CD4-positive, CD25-positive, alpha-beta regulatory T cell (primary cell): ENCODE data around the gene FTCD. TPM values are rescaled to one million over a fixed set of nuclear protein-coding genes. Genes with fewer than 3 reads are reported as not detected.
"Not testable (repeated sequence)": the region's sequence is repeated elsewhere in the genome, so short reads cannot be mapped to it uniquely, and the experiment has no call there.

ENCODE experiments used
- ATAC-seq, 2 donors: fragments of 150-1000 bp; cut with Tn5 transposase; one replicate each; pipeline ENCODE4 v1.10.0; 2021; ENCODE audit warnings: low read depth in 2 of 2, moderate number of reproducible peaks in 2 of 2, moderate library complexity in 1 of 2
- DNase-seq, 3 donors: peaks; one replicate each; pipeline versions ENCODE4 v3.0.0 to v3.0.0-alpha.2; 2012 to 2022; ENCODE audit warnings: mixed read lengths in 1 of 3
- H3K27ac ChIP-seq: one replicate; pipeline ENCODE4 v1.7.0; 2013; ENCODE audit warnings: mild to moderate bottlenecking, low read length; ENCODE audit not compliant: insufficient read depth, poor library complexity, severe bottlenecking
- H3K27me3 ChIP-seq: one replicate; pipeline ENCODE4 v1.7.0; 2013; ENCODE audit warnings: low read length; ENCODE audit not compliant: control insufficient read depth, insufficient read depth
- H3K36me3 ChIP-seq: one replicate; pipeline ENCODE4 v1.7.0; 2013; ENCODE audit warnings: mild to moderate bottlenecking, low read length, moderate library complexity; ENCODE audit not compliant: control insufficient read depth, insufficient read depth
- H3K4me1 ChIP-seq: 2 replicates; pipeline ENCODE4 v1.7.0; 2013; ENCODE audit warnings: mild to moderate bottlenecking, low read length; ENCODE audit not compliant: insufficient read depth, control insufficient read depth, poor library complexity, severe bottlenecking
- H3K4me3 ChIP-seq: one replicate; pipeline ENCODE4 v1.7.0; 2013; ENCODE audit warnings: low read depth, mild to moderate bottlenecking, low read length, moderate library complexity
- H3K9me3 ChIP-seq, 2 experiments: 1 replicate in 1 of 2; 2 replicates in 1 of 2; pipeline ENCODE4 v1.7.0; 2013; ENCODE audit warnings: low read length in 2 of 2, mild to moderate bottlenecking in 1 of 2, moderate library complexity in 1 of 2; ENCODE audit not compliant: control insufficient read depth in 2 of 2
- H3K27ac Mint-ChIP-seq, 3 donors: one replicate each; pipeline ENCODE4 v1.8.0; 2020 to 2022; ENCODE audit warnings: mild to moderate bottlenecking in 3 of 3, mixed read lengths in 3 of 3, moderate library complexity in 2 of 3
- H3K27me3 Mint-ChIP-seq: one replicate; pipeline ENCODE4 v1.8.0; 2022; ENCODE audit warnings: mild to moderate bottlenecking, mixed read lengths
- H3K36me3 Mint-ChIP-seq: one replicate; pipeline ENCODE4 v1.8.0; 2020; ENCODE audit warnings: mixed read lengths
- H3K4me1 Mint-ChIP-seq, 4 donors: one replicate each; pipeline ENCODE4 v1.8.0; 2020 to 2022; ENCODE audit warnings: mixed read lengths in 4 of 4, mild to moderate bottlenecking in 1 of 4
- H3K4me3 Mint-ChIP-seq, 4 donors: one replicate each; pipeline ENCODE4 v1.8.0; 2020 to 2022; ENCODE audit warnings: mild to moderate bottlenecking in 4 of 4, mixed read lengths in 4 of 4, moderate library complexity in 3 of 4
- H3K9me3 Mint-ChIP-seq, 7 donors: one replicate each; pipeline ENCODE4 v1.8.0; 2020 to 2022; ENCODE audit warnings: mixed read lengths in 7 of 7, mild to moderate bottlenecking in 3 of 7, moderate library complexity in 2 of 7
- polyA plus RNA-seq, 4 donors: library from polyadenylated mRNA; unstranded; fragments of 300-500 nt; fragmentation: Illumina TruSeq; gene quantifications; one replicate each; pipeline ENCODE4 v1.2.3, GENCODE V29; 2021
- total RNA-seq: library from RNA; stranded (reverse); gene quantifications from one replicate; pipeline ENCODE4 v1.2.3, GENCODE V29; 2022

FTCD gene
- total and polyA plus RNA-seq, 5 donors from 2014 or later = 0.38 TPM; not detected in 4

DNA sequence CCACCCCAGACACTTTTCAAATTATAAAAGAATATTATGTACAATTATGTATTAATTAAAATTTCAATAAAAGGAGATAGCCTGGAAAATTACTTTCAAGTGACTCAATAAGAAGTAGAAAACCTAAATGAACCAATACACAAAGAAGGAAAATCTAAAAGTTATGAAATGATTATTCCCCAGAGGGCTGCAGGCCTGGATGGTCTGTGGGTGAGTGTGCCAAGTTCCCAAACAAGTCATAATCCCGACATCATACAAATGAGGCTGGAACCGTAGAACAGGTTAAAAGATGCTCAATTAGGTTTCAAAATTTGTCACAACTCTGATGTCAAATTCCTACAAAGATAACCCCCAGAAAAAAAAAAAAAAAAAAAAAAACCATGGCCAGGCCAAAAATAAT lies 16.2 kb upstream of the FTCD start:
- Histone ChIP-seq H3K27me3 (peaks cover 4% of the 10 kb centered on the region), H3K27ac (no peak overlapping the region), H3K9me3 (peaks cover 7 to 10% of the 10 kb centered on the region in 2 experiments), H3K4me3 (no peak overlapping the region), H3K4me1 (no peaks in the 10 kb centered on the region), H3K36me3 (no peaks in the 10 kb centered on the region)
- no peak for DNase-seq
- Mint-ChIP-seq H3K4me1 (peaks cover 4 to 11% (median 5%) of the 10 kb centered on the region in 4 donors), H3K27ac (peak overlapping the region in 2 of 3 donors; percentile 23 to 45), H3K27me3 (peaks cover 5% of the 10 kb centered on the region), H3K4me3 (no peak overlapping the region), H3K9me3 (peaks cover 2 to 24% (median 12%) of the 10 kb centered on the region in 7 donors), H3K36me3 (peaks cover 11% of the 10 kb centered on the region)
- ATAC-seq = no peak

- Mint-ChIP-seq H3K9me3 (peaks cover 2 to 19% (median 12%) of the 10 kb centered on the region in 7 donors), H3K27ac (peak overlapping the region in 1 of 3 donors; percentile 68), H3K36me3 (peaks cover 11% of the 10 kb centered on the region)
- not testable (repeated sequence) for H3K4me1 Mint-ChIP-seq, H3K36me3 ChIP-seq, H3K27me3 ChIP-seq, H3K4me3 ChIP-seq, H3K4me3 Mint-ChIP-seq, H3K4me1 ChIP-seq, H3K27me3 Mint-ChIP-seq
- peak in 1 of 2 donors; percentile 37 for ATAC-seq
- H3K9me3 ChIP-seq = peaks cover 7 to 10% of the 10 kb centered on the region in 2 experiments
- H3K27ac ChIP-seq = peak overlapping the region; percentile 23
- peak in 2 of 3 donors; percentile 46 to 56 for DNase-seq
Observed at GRCh38 chr21:46170436-46171193, 15.2 kb upstream of the FTCD start.

- no peaks in the 10 kb centered on the region for H3K36me3 ChIP-seq
- Mint-ChIP-seq H3K4me1 (peaks cover 4 to 5% (median 5%) of the 10 kb centered on the region in 4 donors), H3K27ac (peak overlapping the region in 1 of 3 donors; percentile 72), H3K9me3 (peaks cover 0 to 13% (median 3%) of the 10 kb centered on the region in 7 donors), H3K27me3 (no peaks in the 10 kb centered on the region), H3K4me3 (no peak overlapping the region), H3K36me3 (no peaks in the 10 kb centered on the region)
- H3K9me3 ChIP-seq = no peaks in the 10 kb centered on the region
- H3K4me3 ChIP-seq = no peak overlapping the region
- H3K27ac ChIP-seq = no peak overlapping the region
- H3K27me3 ChIP-seq = no peaks in the 10 kb centered on the region
- DNase-seq (no peak), ATAC-seq (no peak)
- H3K4me1 ChIP-seq = no peaks in the 10 kb centered on the region
Observed at GRCh38 chr21:46168659-46169386, 13.4 kb upstream of the FTCD start.

- H3K36me3 ChIP-seq = no peaks in the 10 kb centered on the region
- no peak overlapping the region for H3K27ac ChIP-seq
- Mint-ChIP-seq H3K27ac (peak overlapping the region in 1 of 3 donors; percentile 72), H3K36me3 (no peaks in the 10 kb centered on the region), H3K4me1 (peaks cover 4 to 7% (median 5%) of the 10 kb centered on the region in 4 donors), H3K27me3 (peaks cover 4% of the 10 kb centered on the region), H3K4me3 (no peak overlapping the region), H3K9me3 (peaks cover 0 to 9% (median under 1%) of the 10 kb centered on the region in 7 donors)
- no peaks in the 10 kb centered on the region for H3K9me3 ChIP-seq
- H3K4me1 ChIP-seq = no peaks in the 10 kb centered on the region
- DNase-seq (no peak), ATAC-seq (no peak)
- H3K4me3 ChIP-seq = no peak overlapping the region
- H3K27me3 ChIP-seq = no peaks in the 10 kb centered on the region
Observed at GRCh38 chr21:46168238-46168637, 12.9 kb upstream of the FTCD start.

DNA sequence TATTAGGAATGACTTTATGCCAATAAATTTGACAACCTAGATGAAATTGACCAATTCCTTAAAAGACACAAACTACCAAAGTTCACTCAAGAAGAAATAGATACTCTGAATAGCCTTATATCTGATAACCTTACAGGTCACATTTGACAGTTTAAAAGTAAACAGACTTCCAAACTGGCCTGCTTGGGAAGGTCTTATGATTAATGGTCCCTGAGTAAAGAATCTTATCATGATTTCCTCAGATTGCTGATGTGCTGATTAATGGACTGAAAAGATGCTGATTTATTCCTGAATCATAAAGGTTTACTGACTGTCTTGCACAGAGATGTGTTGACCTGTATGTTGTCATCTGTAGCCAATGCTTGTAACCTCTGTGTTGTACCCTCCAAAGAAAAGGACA lies 9.7 kb upstream of the FTCD start:
- H3K36me3 ChIP-seq = no peaks in the 10 kb centered on the region
- no peaks in the 10 kb centered on the region for H3K4me1 ChIP-seq
- DNase-seq (no peak), ATAC-seq (no peak)
- no peak overlapping the region for H3K27ac Mint-ChIP-seq
- no peaks in the 10 kb centered on the region for H3K27me3 ChIP-seq
- H3K36me3 Mint-ChIP-seq = no peaks in the 10 kb centered on the region
- no peak overlapping the region for H3K27ac ChIP-seq
- peaks cover 8% of the 10 kb centered on the region for H3K27me3 Mint-ChIP-seq
- peaks cover 0 to 5% (median 0%) of the 10 kb centered on the region in 4 donors for H3K4me1 Mint-ChIP-seq
- no peaks in the 10 kb centered on the region for H3K9me3 ChIP-seq
- H3K4me3 ChIP-seq = no peak overlapping the region
- H3K9me3 Mint-ChIP-seq = no peaks in the 10 kb centered on the region
- no peak overlapping the region for H3K4me3 Mint-ChIP-seq

DNA sequence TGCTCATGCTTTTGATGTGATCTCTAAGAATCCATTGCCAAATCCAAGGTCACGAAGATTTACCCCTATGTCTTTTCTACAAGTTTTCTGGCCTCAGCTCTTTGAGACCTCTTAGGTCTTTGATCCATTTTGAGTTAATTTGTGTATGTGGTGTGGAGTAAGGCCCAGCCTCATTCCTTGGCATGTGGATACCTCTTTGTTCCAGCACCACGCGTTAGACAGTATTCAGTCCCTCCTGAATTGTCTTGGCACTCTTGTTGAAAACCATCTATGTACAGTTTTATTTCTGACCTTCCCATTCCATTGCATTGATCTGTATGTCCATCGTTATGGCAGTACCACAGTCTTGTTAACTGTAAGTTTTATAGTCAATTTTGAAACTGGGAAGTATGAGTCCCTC lies 8.0 kb upstream of the FTCD start:
- no peaks in the 10 kb centered on the region for H3K4me1 ChIP-seq
- no peak overlapping the region for H3K27ac ChIP-seq
- ATAC-seq (no peak), DNase-seq (no peak)
- Mint-ChIP-seq H3K9me3 (no peaks in the 10 kb centered on the region), H3K4me3 (peak overlapping the region in 1 of 4 donors; percentile 33), H3K27me3 (peaks cover 8% of the 10 kb centered on the region), H3K36me3 (no peaks in the 10 kb centered on the region), H3K27ac (no peak overlapping the region), H3K4me1 (peaks cover 0 to 5% (median 0%) of the 10 kb centered on the region in 4 donors)
- no peaks in the 10 kb centered on the region for H3K9me3 ChIP-seq
- no peak overlapping the region for H3K4me3 ChIP-seq
- H3K36me3 ChIP-seq = no peaks in the 10 kb centered on the region
- no peaks in the 10 kb centered on the region for H3K27me3 ChIP-seq

GRCh38 chr21:46161633-46162592 lies 6.5 kb upstream of the FTCD start:
- Mint-ChIP-seq H3K27me3 (peaks cover 12% of the 10 kb centered on the region), H3K4me1 (peaks cover 0 to 5% (median 0%) of the 10 kb centered on the region in 4 donors), H3K4me3 (no peak overlapping the region), H3K9me3 (no peaks in the 10 kb centered on the region), H3K27ac (peak overlapping the region in 1 of 3 donors; percentile 26), H3K36me3 (no peaks in the 10 kb centered on the region)
- Histone ChIP-seq H3K4me1 (no peaks in the 10 kb centered on the region), H3K9me3 (no peaks in the 10 kb centered on the region), H3K4me3 (no peak overlapping the region), H3K27me3 (no peaks in the 10 kb centered on the region), H3K27ac (no peak overlapping the region), H3K36me3 (no peaks in the 10 kb centered on the region)
- no peak for DNase-seq
- ATAC-seq = no peak
